Stimulated activated CD8-positive, alpha-beta memory T cell treated with anti-CD3 and anti-CD28 coated beads, Interleukin-15, amount 100 ng/mL, for 48 hours (primary cell): Measurements from ENCODE around the gene NFE2L3.

Source experiments
- DNase-seq, 2 donors: peaks; one replicate each; pipeline ENCODE4 v3.0.0-alpha.2; 2020; ENCODE audit warnings: low read depth in 2 of 2

The NFE2L3 gene

GRCh38 chr7:26199301-26200037 lies 47.5 kb downstream of the NFE2L3 start:
- peak; percentile 28 to 34 for DNase-seq

GRCh38 chr7:26200038-26200443 lies 48.0 kb downstream of the NFE2L3 start:
- DNase-seq, result peak; percentile 59 to 62

DNA sequence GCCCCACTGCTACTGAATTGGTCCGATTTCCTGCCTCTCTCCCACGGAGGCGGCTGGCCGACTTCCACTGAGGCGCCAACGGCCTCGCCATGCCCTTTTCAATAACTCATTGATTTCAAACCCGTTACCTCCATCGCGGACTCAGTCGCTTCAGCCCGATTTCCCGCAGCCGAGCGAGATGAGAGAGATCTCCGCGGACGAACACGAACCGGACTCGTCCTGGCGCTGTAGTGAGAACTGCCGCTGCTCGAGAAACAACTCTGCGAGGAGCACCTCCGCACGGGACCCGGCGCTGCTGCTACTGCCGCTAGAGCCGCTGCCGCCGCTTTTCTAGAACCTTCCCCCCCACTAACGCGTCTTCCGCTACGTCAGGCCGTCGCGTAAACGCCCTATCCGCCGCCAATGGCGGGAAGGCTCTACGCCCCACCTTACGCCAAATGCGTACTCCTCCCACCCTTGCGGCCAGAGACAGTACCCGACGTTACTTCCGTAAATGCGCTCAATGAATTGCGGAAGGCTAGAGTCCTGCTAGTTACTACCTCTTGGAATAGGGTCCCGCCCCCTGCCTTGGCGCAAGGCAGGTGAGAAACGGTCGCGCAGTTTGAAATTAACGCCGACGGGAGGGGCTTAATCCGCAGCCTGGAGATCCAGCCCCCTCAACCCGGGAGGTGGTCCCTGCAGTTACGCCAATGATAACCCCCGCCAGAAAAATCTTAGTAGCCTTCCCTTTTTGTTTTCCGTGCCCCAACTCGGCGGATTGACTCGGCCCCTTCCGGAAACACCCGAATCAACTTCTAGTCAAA lies 48.6 kb downstream of the NFE2L3 start, which contains the start of gene HNRNPA2B1:
HNRNPA2B1 (minus strand) TSS at position 303 of the 803 bp plus-strand sequence; CDS start at position 134, 169 bp downstream.
- DNase-seq, result peak; percentile 93

DNA sequence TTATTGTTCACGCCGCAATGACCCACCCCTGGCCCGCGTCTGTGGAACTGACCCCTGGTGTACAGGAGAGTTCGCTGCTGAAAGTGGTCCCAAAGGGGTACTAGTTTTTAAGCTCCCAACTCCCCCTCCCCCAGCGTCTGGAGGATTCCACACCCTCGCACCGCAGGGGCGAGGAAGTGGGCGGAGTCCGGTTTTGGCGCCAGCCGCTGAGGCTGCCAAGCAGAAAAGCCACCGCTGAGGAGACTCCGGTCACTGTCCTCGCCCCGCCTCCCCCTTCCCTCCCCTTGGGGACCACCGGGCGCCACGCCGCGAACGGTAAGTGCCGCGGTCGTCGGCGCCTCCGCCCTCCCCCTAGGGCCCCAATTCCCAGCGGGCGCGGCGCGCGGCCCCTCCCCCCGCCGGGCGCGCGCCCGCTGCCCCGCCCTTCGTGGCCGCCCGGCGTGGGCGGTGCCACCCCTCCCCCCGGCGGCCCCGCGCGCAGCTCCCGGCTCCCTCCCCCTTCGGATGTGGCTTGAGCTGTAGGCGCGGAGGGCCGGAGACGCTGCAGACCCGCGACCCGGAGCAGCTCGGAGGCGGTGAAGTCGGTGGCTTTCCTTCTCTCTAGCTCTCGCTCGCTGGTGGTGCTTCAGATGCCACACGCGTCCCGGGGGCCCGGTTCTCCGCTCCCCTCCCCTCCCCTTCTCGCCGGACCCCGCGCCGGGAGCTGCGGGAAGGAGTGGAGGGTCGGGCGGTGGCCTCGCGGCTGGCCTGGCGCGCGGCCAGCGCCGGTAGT lies 49.4 kb downstream of the NFE2L3 start, which contains the start of gene CBX3:
CBX3 (plus strand) TSS at position 499 of the 772 bp plus-strand sequence. CDS start 1,254 bp downstream, outside the sequence.
- DNase-seq, result peak; percentile 91 to 94

DNA sequence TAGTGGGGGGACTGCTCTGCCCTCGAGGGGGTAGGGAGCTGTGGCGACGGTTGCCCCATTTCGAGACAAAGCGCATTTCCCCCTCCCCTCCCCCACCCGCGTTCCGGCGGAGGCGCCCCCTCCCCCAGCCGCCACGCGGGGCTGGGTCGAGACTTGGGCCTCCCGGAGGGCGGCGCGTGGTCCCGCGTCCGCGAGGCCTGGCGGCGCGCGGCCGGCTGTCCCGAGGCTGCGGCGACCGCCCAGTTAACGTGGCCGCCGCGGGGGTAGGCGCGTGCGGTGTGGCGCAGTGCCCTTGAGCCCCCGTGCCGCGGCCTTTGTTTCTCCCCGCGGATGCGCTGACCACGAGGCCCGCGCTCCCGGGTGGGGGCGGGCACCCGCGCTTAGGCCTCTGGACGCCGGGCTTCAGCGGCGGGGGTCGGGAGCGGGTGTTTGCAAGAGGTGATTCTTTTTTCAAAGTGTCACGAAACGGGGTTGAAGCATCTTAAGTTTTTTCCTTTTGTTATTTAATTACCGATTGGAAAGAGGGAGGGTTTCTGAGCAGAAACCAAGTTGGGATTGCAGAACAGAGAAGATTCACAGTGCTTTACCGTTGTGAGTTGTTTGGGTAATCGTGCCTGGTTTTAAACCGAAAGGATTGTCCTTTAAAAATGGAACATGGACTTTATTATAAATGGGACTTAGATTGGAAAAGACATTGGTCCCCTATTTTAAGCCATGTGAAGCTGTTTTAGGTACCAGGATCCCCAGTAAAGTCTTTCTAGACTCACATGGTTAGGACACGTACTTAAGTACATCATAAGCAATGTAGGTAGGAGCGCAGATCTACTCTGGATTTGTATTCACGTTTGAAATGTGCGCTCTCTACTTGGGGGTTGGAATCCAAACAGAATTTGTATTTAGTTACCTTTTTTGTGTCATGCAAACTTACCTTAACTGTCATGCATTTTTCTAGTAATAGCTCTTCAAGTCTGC lies 50.3 kb downstream of the NFE2L3 start:
- peak in 1 of 2 donors; percentile 22 for DNase-seq

DNA sequence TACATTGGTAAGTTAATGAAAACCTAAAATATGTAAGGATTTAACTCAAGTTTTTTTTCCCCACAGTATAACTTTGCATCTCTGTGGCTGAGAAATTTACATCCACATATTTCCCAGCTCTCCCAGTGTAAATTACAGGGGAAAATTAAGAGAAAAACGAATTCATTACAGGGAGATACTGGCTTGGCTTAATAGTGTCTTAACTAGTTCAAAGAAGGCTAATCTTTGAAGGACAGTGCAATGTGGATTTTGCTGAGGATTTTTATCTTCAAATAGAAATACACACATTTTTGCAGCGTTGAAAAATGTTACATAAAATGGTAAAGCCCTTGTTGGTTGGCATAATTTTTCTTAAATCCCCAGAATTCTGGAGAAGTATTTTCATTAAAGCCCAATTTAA lies 51.0 kb downstream of the NFE2L3 start:
- DNase-seq, result no peak

GRCh38 chr7:26208040-26208439 lies 56.0 kb downstream of the NFE2L3 start:
- no peak for DNase-seq

GRCh38 chr7:26212921-26213718 lies 61.1 kb downstream of the NFE2L3 start:
- no peak for DNase-seq

- DNase-seq, result no peak
Observed at GRCh38 chr7:26213807-26214515, 62.0 kb downstream of the NFE2L3 start.

DNA sequence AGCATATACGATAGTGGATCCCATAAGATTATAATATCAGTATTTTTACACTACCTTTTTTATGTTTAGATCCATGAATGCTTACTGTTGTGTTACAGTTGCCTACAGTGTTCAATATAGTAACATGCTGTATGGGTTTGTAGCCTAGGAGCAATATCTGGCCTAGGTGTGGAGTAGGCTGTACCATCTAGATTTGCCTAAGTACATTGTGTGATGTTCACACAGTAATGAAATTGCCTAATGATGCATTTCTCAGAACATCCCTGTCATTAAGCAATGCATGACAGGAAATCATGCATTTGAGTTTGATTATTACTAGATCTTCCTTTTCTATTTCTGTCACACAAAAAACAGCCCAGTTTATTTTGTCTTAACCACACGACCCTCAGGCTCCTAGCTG lies 64.1 kb downstream of the NFE2L3 start:
- DNase-seq, result no peak

- DNase-seq, result no peak
Observed at GRCh38 chr7:26224359-26224758, 72.4 kb downstream of the NFE2L3 start.

GRCh38 chr7:26227987-26228386 lies 76.0 kb downstream of the NFE2L3 start:
- DNase-seq, result no peak

- no peak for DNase-seq
Observed at GRCh38 chr7:26233902-26234511, 82.0 kb downstream of the NFE2L3 start.
